Hepatocyte (in vitro differentiated cells): ENCODE data around the gene TIAM1. TPM values are rescaled to one million over a fixed set of nuclear protein-coding genes. Genes with fewer than 3 reads are reported as not detected.

Experiments
- DNase-seq: peaks from one replicate; pipeline ENCODE4 v3.0.0-alpha.2; 2016; ENCODE audit warnings: low spot score
- H2AFZ ChIP-seq: fragments of 200-600 bp; sonication (generic); 2 replicates; pipeline ENCODE4 v1.6.0; 2016; ENCODE audit warnings: antibody characterized with exemption, mild to moderate bottlenecking
- H3K27ac ChIP-seq: fragments of 200-600 bp; sonication (generic); 2 replicates; pipeline ENCODE4 v1.5.1; 2016; ENCODE audit warnings: mild to moderate bottlenecking
- H3K27me3 ChIP-seq: fragments of 200-600 bp; sonication (generic); 2 replicates; pipeline ENCODE4 v1.6.1; 2016
- H3K36me3 ChIP-seq: fragments of 200-600 bp; sonication (generic); replicated peaks from 2 replicates; pipeline ENCODE4 v1.5.1; 2016; ENCODE audit warnings: low read depth; ENCODE audit not compliant: insufficient read depth
- H3K4me1 ChIP-seq: fragments of 200-600 bp; sonication (generic); 2 replicates; pipeline ENCODE4 v1.5.1; 2016; ENCODE audit warnings: mild to moderate bottlenecking, moderate library complexity; ENCODE audit not compliant: insufficient read depth
- H3K4me2 ChIP-seq: fragments of 200-600 bp; sonication (generic); 2 replicates; pipeline ENCODE4 v1.6.0; 2016
- H3K4me3 ChIP-seq: fragments of 200-600 bp; sonication (generic); 2 replicates; pipeline ENCODE4 v1.5.1; 2016; ENCODE audit warnings: mild to moderate bottlenecking
- H3K79me2 ChIP-seq: fragments of 200-600 bp; sonication (generic); 2 replicates; pipeline ENCODE4 v1.6.0; 2017; ENCODE audit warnings: mild to moderate bottlenecking
- H3K9me2 ChIP-seq: fragments of 200-600 bp; sonication (generic); replicated peaks from 2 replicates; pipeline ENCODE4 v1.6.0; 2017; ENCODE audit warnings: mild to moderate bottlenecking; ENCODE audit not compliant: insufficient read depth
- H3K9me3 ChIP-seq: fragments of 200-600 bp; sonication (generic); 2 replicates; pipeline ENCODE4 v1.5.1; 2016; ENCODE audit warnings: low read depth, mild to moderate bottlenecking
- H4K20me1 ChIP-seq: fragments of 200-600 bp; sonication (generic); 2 replicates; pipeline ENCODE4 v1.6.0; 2016; ENCODE audit warnings: mild to moderate bottlenecking; ENCODE audit not compliant: insufficient read depth, poor library complexity, severe bottlenecking
- EZH2 ChIP-seq: fragments of 200-600 bp; sonication (generic); IDR thresholded peaks from 2 replicates; pipeline ENCODE4 v1.6.1; 2016; ENCODE audit warnings: antibody characterized with exemption, mild to moderate bottlenecking, borderline replicate concordance
- EZH2phosphoT487 ChIP-seq: fragments of 200-600 bp; sonication (generic); IDR thresholded peaks from one replicate; pipeline ENCODE4 v1.6.1; 2018; ENCODE audit warnings: antibody characterized with exemption, mild to moderate bottlenecking, low read depth, moderate library complexity; ENCODE audit not compliant: unreplicated experiment, severe bottlenecking
- WGBS: methylation state at CpG from one replicate; pipeline ENCODE4 v1.1.6; 2016; ENCODE audit warnings: low lambda C conversion rate; ENCODE audit errors: missing lambda C conversion rate; 5-methylcytosine and 5-hydroxymethylcytosine counted together
- polyA plus RNA-seq: library from polyadenylated mRNA; unstranded; fragments of >200 nt; fragmentation: Nextera tagmentation; extraction: Ambion mirVana; gene quantifications from 2 replicates; pipeline ENCODE4 v1.2.1, GENCODE V29; 2016
- total RNA-seq: library from RNA; depleted of rRNA; stranded (reverse); fragments of >200 nt; gene quantifications from 2 replicates; pipeline ENCODE4 v1.2.3, GENCODE V29; 2014
- TF ChIP-seq, protein P1 (sequence below): fragments of 200-600 bp; sonication (generic); IDR thresholded peaks from 2 replicates; pipeline ENCODE4 v1.5.1; 2016; ENCODE audit warnings: antibody characterized with exemption, mild to moderate bottlenecking; ENCODE audit not compliant: poor library complexity

Gene TIAM1
- total and polyA plus RNA-seq, 2 experiments from 2014 or later = 8.8 TPM

- no peak overlapping the region for H3K4me3 ChIP-seq
- no peak overlapping the region for H3K27ac ChIP-seq
- H3K36me3 ChIP-seq = no peaks in the 10 kb centered on the region
- H3K27me3 ChIP-seq = no peaks in the 10 kb centered on the region
- no peak overlapping the region for H3K4me2 ChIP-seq
- no peak for DNase-seq
- no peaks in the 10 kb centered on the region for H4K20me1 ChIP-seq
- TF ChIP-seq EZH2phosphoT487 (no peak), EZH2 (no peak)
- TF ChIP-seq, protein P1, sequence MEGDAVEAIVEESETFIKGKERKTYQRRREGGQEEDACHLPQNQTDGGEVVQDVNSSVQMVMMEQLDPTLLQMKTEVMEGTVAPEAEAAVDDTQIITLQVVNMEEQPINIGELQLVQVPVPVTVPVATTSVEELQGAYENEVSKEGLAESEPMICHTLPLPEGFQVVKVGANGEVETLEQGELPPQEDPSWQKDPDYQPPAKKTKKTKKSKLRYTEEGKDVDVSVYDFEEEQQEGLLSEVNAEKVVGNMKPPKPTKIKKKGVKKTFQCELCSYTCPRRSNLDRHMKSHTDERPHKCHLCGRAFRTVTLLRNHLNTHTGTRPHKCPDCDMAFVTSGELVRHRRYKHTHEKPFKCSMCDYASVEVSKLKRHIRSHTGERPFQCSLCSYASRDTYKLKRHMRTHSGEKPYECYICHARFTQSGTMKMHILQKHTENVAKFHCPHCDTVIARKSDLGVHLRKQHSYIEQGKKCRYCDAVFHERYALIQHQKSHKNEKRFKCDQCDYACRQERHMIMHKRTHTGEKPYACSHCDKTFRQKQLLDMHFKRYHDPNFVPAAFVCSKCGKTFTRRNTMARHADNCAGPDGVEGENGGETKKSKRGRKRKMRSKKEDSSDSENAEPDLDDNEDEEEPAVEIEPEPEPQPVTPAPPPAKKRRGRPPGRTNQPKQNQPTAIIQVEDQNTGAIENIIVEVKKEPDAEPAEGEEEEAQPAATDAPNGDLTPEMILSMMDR = no peak
- H2AFZ ChIP-seq = no peak overlapping the region
- H3K79me2 ChIP-seq = no peaks in the 10 kb centered on the region
- no peaks in the 10 kb centered on the region for H3K4me1 ChIP-seq
- no peaks in the 10 kb centered on the region for H3K9me3 ChIP-seq
- H3K9me2 ChIP-seq = no peaks in the 10 kb centered on the region
Observed at GRCh38 chr21:31360717-31361116, 16.7 kb upstream of the TIAM1 start.

DNA sequence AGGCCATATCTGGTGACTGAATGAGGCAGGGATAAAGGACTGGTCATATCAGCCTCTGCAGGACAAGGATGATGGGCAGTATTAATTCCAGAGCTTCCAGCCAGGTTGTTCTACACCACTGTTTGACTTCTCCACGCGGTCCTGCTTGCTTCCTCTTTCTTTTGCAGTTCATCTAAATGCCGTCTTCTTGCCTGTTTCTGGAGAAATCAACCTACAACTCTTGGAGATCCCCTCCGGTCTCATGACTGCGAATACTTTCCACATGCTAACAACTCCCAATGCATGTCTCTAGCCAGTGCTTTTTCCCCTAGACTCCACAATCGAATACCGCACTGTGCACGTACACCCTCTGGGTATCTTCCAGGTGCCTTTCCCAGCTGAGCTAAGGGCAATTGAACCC, 14.1 kb upstream of the TIAM1 start:
- Histone ChIP-seq H4K20me1 (no peaks in the 10 kb centered on the region), H3K4me2 (no peak overlapping the region), H3K27ac (no peak overlapping the region), H3K4me1 (no peaks in the 10 kb centered on the region), H3K79me2 (no peaks in the 10 kb centered on the region), H3K27me3 (no peaks in the 10 kb centered on the region), H3K9me3 (no peaks in the 10 kb centered on the region), H3K4me3 (no peak overlapping the region), H3K9me2 (no peaks in the 10 kb centered on the region), H2AFZ (no peak overlapping the region), H3K36me3 (no peaks in the 10 kb centered on the region)
- no peak for DNase-seq
- WGBS = 95% methylated on average over 8 of the region's 8 CpGs
- TF ChIP-seq EZH2 (no peak), EZH2phosphoT487 (no peak)
- TF ChIP-seq, protein P1 = no peak

GRCh38 chr21:31356440-31356839, 12.4 kb upstream of the TIAM1 start:
- no peak for TF ChIP-seq EZH2
- TF ChIP-seq, protein P1 = no peak
- TF ChIP-seq EZH2phosphoT487 = no peak
- 91% methylated on average over 4 of the region's 4 CpGs for WGBS
- no peaks in the 10 kb centered on the region for H3K79me2 ChIP-seq
- no peaks in the 10 kb centered on the region for H3K9me2 ChIP-seq
- no peak overlapping the region for H2AFZ ChIP-seq
- H4K20me1 ChIP-seq = no peaks in the 10 kb centered on the region
- no peaks in the 10 kb centered on the region for H3K36me3 ChIP-seq
- no peak overlapping the region for H3K27ac ChIP-seq
- no peaks in the 10 kb centered on the region for H3K27me3 ChIP-seq
- H3K4me1 ChIP-seq = no peaks in the 10 kb centered on the region
- H3K9me3 ChIP-seq = no peaks in the 10 kb centered on the region
- no peak overlapping the region for H3K4me2 ChIP-seq
- no peak for DNase-seq
- H3K4me3 ChIP-seq = no peak overlapping the region
